SK-N-SH (cell line): Measurements from ENCODE around the gene LTV1. TPM values are rescaled to one million over a fixed set of nuclear protein-coding genes. Genes with fewer than 3 reads are reported as not detected.

ENCODE experiments used
- CTCF ChIA-PET: fragments of 300-600, 350-600 bp; formaldehyde crosslinking; extraction: SDS; loops from one replicate; lab custom pipeline; 2021; lab: Yijun Ruan, JAX
- POLR2A ChIA-PET: fragments of 350-600 bp; sonication (Branson Sonifier 250); formaldehyde crosslinking; extraction: SDS; loops from one replicate; lab custom pipeline; 2020; ENCODE audit warnings: antibody characterized with exemption, inconsistent platforms; lab: Yijun Ruan, JAX
- DNase-seq: peaks from one replicate; pipeline ENCODE4 v3.0.0; 2012
- H2AFZ ChIP-seq: fragments of 200-600 bp; sonication (generic); 2 replicates; pipeline ENCODE4 v1.8.1; 2016; ENCODE audit warnings: antibody characterized with exemption, mild to moderate bottlenecking, low read depth
- H3F3A ChIP-seq: fragments of 200-600 bp; sonication (generic); replicated peaks from 2 replicates; pipeline ENCODE3; 2016; ENCODE audit warnings: antibody characterized with exemption, mild to moderate bottlenecking; ENCODE audit not compliant: insufficient read depth
- H3K27ac ChIP-seq, 2 experiments: fragments of 200-500 bp in 1 of 2; fragments of 200-600 bp in 1 of 2; sonication (Bioruptor generic) in 1 of 2; sonication (generic), shearing (Covaris generic) in 1 of 2; 2 replicates each; pipeline versions ENCODE4 v1.5.1 to v1.6.1; 2014 to 2016; ENCODE audit warnings: low read depth in 2 of 2, inconsistent platforms in 1 of 2, low read length in 1 of 2, mild to moderate bottlenecking in 1 of 2, mixed read lengths in 1 of 2
- H3K27me3 ChIP-seq: fragments of 200-600 bp; sonication (generic), shearing (Covaris generic); 2 replicates; pipeline ENCODE4 v1.6.1; 2016; ENCODE audit warnings: mixed run types; ENCODE audit not compliant: insufficient read depth
- H3K36me3 ChIP-seq, 2 experiments: fragments of 200-500 bp in 1 of 2; fragments of 200-600 bp in 1 of 2; sonication (Bioruptor generic) in 1 of 2; sonication (generic) in 1 of 2; replicated peaks in 1 of 2; 2 replicates each; pipeline versions ENCODE3 to v1.5.1; 2014 to 2016; ENCODE audit warnings: low read length in 1 of 2, mild to moderate bottlenecking in 1 of 2; ENCODE audit not compliant: insufficient read depth in 2 of 2, control insufficient read depth in 1 of 2
- H3K4me1 ChIP-seq, 2 experiments: fragments of 200-500 bp in 1 of 2; fragments of 200-600 bp in 1 of 2; sonication (Bioruptor generic) in 1 of 2; sonication (generic), shearing (Covaris generic) in 1 of 2; 2 replicates each; pipeline versions ENCODE4 v1.5.1 to v1.6.1; 2014 to 2016; ENCODE audit warnings: low read depth in 1 of 2, low read length in 1 of 2, mixed run types in 1 of 2; ENCODE audit not compliant: insufficient read depth in 2 of 2, control insufficient read depth in 1 of 2
- H3K4me2 ChIP-seq: fragments of 200-600 bp; sonication (generic), shearing (Covaris generic); 2 replicates; pipeline ENCODE4 v1.6.1; 2017; ENCODE audit warnings: mixed run types
- H3K4me3 ChIP-seq, 2 experiments: fragments of 200-500 bp in 1 of 2; fragments of 200-600 bp in 1 of 2; sonication (Bioruptor generic) in 1 of 2; sonication (generic), shearing (Covaris generic) in 1 of 2; 2 replicates each; pipeline versions ENCODE4 v1.5.1 to v1.8.1; 2014 to 2016; ENCODE audit warnings: low read depth in 2 of 2, inconsistent platforms in 1 of 2, low read length in 1 of 2, mild to moderate bottlenecking in 1 of 2, mixed read lengths in 1 of 2, moderate library complexity in 1 of 2
- H3K79me2 ChIP-seq: fragments of 200-600 bp; sonication (generic); 2 replicates; pipeline ENCODE4 v1.8.1; 2017; ENCODE audit warnings: mild to moderate bottlenecking; ENCODE audit not compliant: insufficient read depth
- H3K9ac ChIP-seq: fragments of 200-600 bp; sonication (generic); 2 replicates; pipeline ENCODE4 v1.6.1; 2017; ENCODE audit warnings: mixed run types
- H3K9me2 ChIP-seq: fragments of 200-600 bp; sonication (generic); 2 replicates; pipeline ENCODE4 v1.6.1; 2017; ENCODE audit warnings: mixed run types
- H3K9me3 ChIP-seq: fragments of 200-600 bp; sonication (generic); 2 replicates; pipeline ENCODE4 v1.6.1; 2017; ENCODE audit warnings: mixed run types, mild to moderate bottlenecking, moderate library complexity
- H4K20me1 ChIP-seq: fragments of 200-600 bp; sonication (generic); 2 replicates; pipeline ENCODE4 v1.6.1; 2017; ENCODE audit warnings: mild to moderate bottlenecking, mixed run types; ENCODE audit not compliant: insufficient read depth
- CHD2 ChIP-seq: fragments of 150-350 bp; IDR thresholded peaks from 2 replicates; pipeline ENCODE4 v1.6.1; 2018; ENCODE audit warnings: low read length; ENCODE audit not compliant: partially characterized antibody
- ELF1 ChIP-seq: IDR thresholded peaks from 2 replicates; pipeline ENCODE4 v1.4.0; 2012
- EZH2phosphoT487 ChIP-seq: fragments of 200-600 bp; sonication (generic); IDR thresholded peaks from 2 replicates; pipeline ENCODE4 v1.6.1; 2017; ENCODE audit warnings: low read depth, mixed run types, mild to moderate bottlenecking, antibody characterized with exemption, moderate library complexity, borderline replicate concordance
- FOSL2 ChIP-seq: IDR thresholded peaks from 2 replicates; pipeline ENCODE4 v1.4.0; 2012; ENCODE audit warnings: low read depth, mild to moderate bottlenecking, moderate library complexity, borderline replicate concordance
- FOXJ3 ChIP-seq: sonication (generic); formaldehyde crosslinking; IDR thresholded peaks from 2 replicates; pipeline ENCODE4 v1.5.1; 2020; ENCODE audit warnings: mild to moderate bottlenecking, missing genetic modification reagents
- FOXM1 ChIP-seq: IDR thresholded peaks from 2 replicates; pipeline ENCODE4 v1.4.0; 2012; ENCODE audit warnings: low read depth, mild to moderate bottlenecking
- GATA2 ChIP-seq: sonication (generic); formaldehyde crosslinking; IDR thresholded peaks from 2 replicates; pipeline ENCODE4 v1.5.0; 2020; ENCODE audit warnings: mild to moderate bottlenecking, missing genetic modification reagents
- NFIC ChIP-seq: IDR thresholded peaks from 2 replicates; pipeline ENCODE4 v1.4.0; 2012; ENCODE audit warnings: borderline replicate concordance
- NRF1 ChIP-seq: IDR thresholded peaks from 2 replicates; pipeline ENCODE4 v1.6.1; 2012; ENCODE audit warnings: low read depth, mild to moderate bottlenecking, low read length
- RAD21 ChIP-seq: IDR thresholded peaks from 2 replicates; pipeline ENCODE4 v1.6.1; 2012; ENCODE audit warnings: mild to moderate bottlenecking, low read length
- RCOR1 ChIP-seq: fragments of 150-350 bp; IDR thresholded peaks from 2 replicates; pipeline ENCODE4 v1.6.1; 2017; ENCODE audit warnings: antibody characterized with exemption, low read length
- RXRA ChIP-seq: IDR thresholded peaks from 2 replicates; pipeline ENCODE4 v1.4.0; 2012; ENCODE audit warnings: low read depth, mild to moderate bottlenecking, borderline replicate concordance
- TAF1 ChIP-seq: IDR thresholded peaks from 2 replicates; pipeline ENCODE4 v1.6.1; 2012; ENCODE audit warnings: low read depth, mild to moderate bottlenecking, low read length, moderate library complexity, borderline replicate concordance
- TCF12 ChIP-seq: IDR thresholded peaks from 2 replicates; pipeline ENCODE4 v1.4.0; 2012
- WGBS: methylation state at CpG from one replicate; pipeline ENCODE4 v1.1.6; 2017; ENCODE audit warnings: low lambda C conversion rate; 5-methylcytosine and 5-hydroxymethylcytosine counted together
- polyA plus RNA-seq, 3 experiments: library from polyadenylated mRNA; depleted of rRNA; stranded (reverse); fragments of >200 nt; gene quantifications; 2 replicates each; pipeline ENCODE4 v1.2.3, GENCODE V29; 2012
- TF ChIP-seq, protein P1 (sequence below): fragments of 150-350 bp; IDR thresholded peaks from 2 replicates; pipeline ENCODE4 v1.6.1; 2016; ENCODE audit warnings: mild to moderate bottlenecking, low read depth, low read length
- TF ChIP-seq, protein P2 (sequence below): IDR thresholded peaks from 2 replicates; pipeline ENCODE4; 2012
- TF ChIP-seq, protein P3 (sequence below): fragments of 150-350 bp; IDR thresholded peaks from 2 replicates; pipeline ENCODE4 v1.6.1; 2017; ENCODE audit warnings: antibody characterized with exemption, low read length, low read depth, borderline replicate concordance
- TF ChIP-seq, protein P4 (sequence below): IDR thresholded peaks from 2 replicates; pipeline ENCODE4 v1.6.1; 2012; ENCODE audit warnings: mild to moderate bottlenecking, low read depth, low read length, moderate library complexity
- TF ChIP-seq, protein P5 (sequence below): IDR thresholded peaks from 2 replicates; pipeline ENCODE4 v1.4.0; 2012; ENCODE audit warnings: low read depth

Gene LTV1
- polyA plus RNA-seq, 1 of the 3 experiments (the other 2 are of a cell fraction), result 19.4 TPM

DNA sequence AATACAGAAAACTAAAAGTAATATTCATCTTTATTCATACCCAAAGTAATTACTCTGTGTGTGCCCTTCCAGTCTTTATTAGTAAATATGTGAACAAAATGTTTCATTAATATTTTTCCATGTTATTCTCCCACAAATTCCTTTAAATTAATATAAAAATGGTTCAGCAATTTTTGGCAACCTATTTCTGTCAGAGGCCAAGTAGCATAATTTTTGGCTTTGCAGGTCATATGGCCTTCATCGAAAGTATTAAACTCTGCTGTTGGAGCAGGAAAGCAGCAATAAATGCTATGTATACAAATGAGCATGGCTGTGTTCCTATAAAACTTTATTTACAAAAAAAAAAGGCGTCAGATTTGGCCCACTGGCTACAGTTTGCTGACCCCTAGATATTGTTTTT is 37.3 kb downstream of the LTV1 start:
- Histone ChIP-seq H3K9me2 (no peaks in the 10 kb centered on the region), H3K4me3 (no peak overlapping the region), H3K36me3 (no peaks in the 10 kb centered on the region), H3K79me2 (no peaks in the 10 kb centered on the region), H2AFZ (no peak overlapping the region), H4K20me1 (no peaks in the 10 kb centered on the region), H3K27ac (no peak overlapping the region), H3K9ac (no peak overlapping the region), H3F3A (no peaks in the 10 kb centered on the region), H3K4me1 (no peaks in the 10 kb centered on the region), H3K9me3 (no peaks in the 10 kb centered on the region), H3K4me2 (no peak overlapping the region), H3K27me3 (no peaks in the 10 kb centered on the region)
- TF ChIP-seq, protein P1, sequence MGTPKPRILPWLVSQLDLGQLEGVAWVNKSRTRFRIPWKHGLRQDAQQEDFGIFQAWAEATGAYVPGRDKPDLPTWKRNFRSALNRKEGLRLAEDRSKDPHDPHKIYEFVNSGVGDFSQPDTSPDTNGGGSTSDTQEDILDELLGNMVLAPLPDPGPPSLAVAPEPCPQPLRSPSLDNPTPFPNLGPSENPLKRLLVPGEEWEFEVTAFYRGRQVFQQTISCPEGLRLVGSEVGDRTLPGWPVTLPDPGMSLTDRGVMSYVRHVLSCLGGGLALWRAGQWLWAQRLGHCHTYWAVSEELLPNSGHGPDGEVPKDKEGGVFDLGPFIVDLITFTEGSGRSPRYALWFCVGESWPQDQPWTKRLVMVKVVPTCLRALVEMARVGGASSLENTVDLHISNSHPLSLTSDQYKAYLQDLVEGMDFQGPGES, result no peak
- no peak for TF ChIP-seq FOXJ3 (CRISPR knock-in tag)
- TF ChIP-seq TCF12, result no peak
- TF ChIP-seq FOXM1, result no peak
- TF ChIP-seq FOSL2, result no peak
- TF ChIP-seq, protein P2, sequence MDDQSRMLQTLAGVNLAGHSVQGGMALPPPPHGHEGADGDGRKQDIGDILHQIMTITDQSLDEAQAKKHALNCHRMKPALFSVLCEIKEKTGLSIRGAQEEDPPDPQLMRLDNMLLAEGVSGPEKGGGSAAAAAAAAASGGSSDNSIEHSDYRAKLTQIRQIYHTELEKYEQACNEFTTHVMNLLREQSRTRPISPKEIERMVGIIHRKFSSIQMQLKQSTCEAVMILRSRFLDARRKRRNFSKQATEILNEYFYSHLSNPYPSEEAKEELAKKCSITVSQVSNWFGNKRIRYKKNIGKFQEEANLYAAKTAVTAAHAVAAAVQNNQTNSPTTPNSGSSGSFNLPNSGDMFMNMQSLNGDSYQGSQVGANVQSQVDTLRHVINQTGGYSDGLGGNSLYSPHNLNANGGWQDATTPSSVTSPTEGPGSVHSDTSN, result no peak
- TF ChIP-seq RCOR1, result no peak
- TF ChIP-seq, protein P3, sequence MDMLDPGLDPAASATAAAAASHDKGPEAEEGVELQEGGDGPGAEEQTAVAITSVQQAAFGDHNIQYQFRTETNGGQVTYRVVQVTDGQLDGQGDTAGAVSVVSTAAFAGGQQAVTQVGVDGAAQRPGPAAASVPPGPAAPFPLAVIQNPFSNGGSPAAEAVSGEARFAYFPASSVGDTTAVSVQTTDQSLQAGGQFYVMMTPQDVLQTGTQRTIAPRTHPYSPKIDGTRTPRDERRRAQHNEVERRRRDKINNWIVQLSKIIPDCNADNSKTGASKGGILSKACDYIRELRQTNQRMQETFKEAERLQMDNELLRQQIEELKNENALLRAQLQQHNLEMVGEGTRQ, result no peak
- no peak for TF ChIP-seq GATA2 (CRISPR knock-in tag)
- no peak for TF ChIP-seq NFIC
- TF ChIP-seq RXRA, result no peak
- TF ChIP-seq EZH2phosphoT487, result no peak
- POLR2A ChIA-PET, result no interaction called here
- 57% methylated on average over 2 of the region's 2 CpGs for WGBS
- CTCF ChIA-PET, result no interaction called here
- DNase-seq, result no peak

DNA sequence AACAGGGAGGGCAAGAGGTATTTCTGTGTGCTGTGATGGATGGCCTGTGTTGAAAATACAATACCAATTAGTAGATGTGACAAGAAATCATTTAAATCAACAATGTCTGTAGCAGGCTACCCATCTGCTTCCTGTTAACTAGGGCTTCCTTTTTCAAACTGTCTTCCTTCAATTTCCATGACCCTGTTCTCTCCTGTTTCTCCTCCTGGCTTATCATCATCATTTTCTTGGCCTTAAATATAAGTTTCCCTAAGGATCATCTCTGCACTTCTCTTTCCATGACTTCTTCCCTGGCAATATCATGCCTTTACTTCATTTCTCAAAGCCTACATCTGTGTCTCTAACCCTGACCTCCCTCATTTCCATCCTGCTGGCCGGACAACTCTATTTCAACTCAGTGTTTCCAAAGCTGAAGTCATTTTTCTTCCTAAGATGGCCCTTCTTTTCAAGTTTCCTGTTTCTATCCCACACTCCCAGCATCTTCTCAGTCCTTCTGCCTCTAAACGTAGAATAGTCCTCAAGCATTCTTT is 39.3 kb downstream of the LTV1 start:
- DNase-seq, result no peak
- ChIA-PET POLR2A (no interaction called here), CTCF (no interaction called here)
- no peaks in the 10 kb centered on the region for H3K9me3 ChIP-seq
- no peak overlapping the region for H3K9ac ChIP-seq
- H3K4me1 ChIP-seq, result no peaks in the 10 kb centered on the region
- H3K9me2 ChIP-seq, result no peaks in the 10 kb centered on the region
- no peaks in the 10 kb centered on the region for H3K36me3 ChIP-seq
- H3K27ac ChIP-seq, result no peak overlapping the region
- H4K20me1 ChIP-seq, result no peaks in the 10 kb centered on the region
- H3K27me3 ChIP-seq, result no peaks in the 10 kb centered on the region
- no peak overlapping the region for H3K4me2 ChIP-seq
- WGBS, result 61% methylated on average over 2 of the region's 2 CpGs
- no peak overlapping the region for H2AFZ ChIP-seq
- no peak overlapping the region for H3K4me3 ChIP-seq
- H3F3A ChIP-seq, result no peaks in the 10 kb centered on the region
- TF ChIP-seq TCF12 (no peak), TAF1 (no peak), RAD21 (no peak), ELF1 (no peak), CHD2 (no peak), FOXJ3 (CRISPR knock-in tag) (no peak), RXRA (no peak), NRF1 (no peak), GATA2 (CRISPR knock-in tag) (no peak)
- TF ChIP-seq, protein P4, sequence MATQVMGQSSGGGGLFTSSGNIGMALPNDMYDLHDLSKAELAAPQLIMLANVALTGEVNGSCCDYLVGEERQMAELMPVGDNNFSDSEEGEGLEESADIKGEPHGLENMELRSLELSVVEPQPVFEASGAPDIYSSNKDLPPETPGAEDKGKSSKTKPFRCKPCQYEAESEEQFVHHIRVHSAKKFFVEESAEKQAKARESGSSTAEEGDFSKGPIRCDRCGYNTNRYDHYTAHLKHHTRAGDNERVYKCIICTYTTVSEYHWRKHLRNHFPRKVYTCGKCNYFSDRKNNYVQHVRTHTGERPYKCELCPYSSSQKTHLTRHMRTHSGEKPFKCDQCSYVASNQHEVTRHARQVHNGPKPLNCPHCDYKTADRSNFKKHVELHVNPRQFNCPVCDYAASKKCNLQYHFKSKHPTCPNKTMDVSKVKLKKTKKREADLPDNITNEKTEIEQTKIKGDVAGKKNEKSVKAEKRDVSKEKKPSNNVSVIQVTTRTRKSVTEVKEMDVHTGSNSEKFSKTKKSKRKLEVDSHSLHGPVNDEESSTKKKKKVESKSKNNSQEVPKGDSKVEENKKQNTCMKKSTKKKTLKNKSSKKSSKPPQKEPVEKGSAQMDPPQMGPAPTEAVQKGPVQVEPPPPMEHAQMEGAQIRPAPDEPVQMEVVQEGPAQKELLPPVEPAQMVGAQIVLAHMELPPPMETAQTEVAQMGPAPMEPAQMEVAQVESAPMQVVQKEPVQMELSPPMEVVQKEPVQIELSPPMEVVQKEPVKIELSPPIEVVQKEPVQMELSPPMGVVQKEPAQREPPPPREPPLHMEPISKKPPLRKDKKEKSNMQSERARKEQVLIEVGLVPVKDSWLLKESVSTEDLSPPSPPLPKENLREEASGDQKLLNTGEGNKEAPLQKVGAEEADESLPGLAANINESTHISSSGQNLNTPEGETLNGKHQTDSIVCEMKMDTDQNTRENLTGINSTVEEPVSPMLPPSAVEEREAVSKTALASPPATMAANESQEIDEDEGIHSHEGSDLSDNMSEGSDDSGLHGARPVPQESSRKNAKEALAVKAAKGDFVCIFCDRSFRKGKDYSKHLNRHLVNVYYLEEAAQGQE, result no peak
- TF ChIP-seq, protein P5, sequence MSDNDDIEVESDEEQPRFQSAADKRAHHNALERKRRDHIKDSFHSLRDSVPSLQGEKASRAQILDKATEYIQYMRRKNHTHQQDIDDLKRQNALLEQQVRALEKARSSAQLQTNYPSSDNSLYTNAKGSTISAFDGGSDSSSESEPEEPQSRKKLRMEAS, result no peak
- H3K79me2 ChIP-seq, result no peaks in the 10 kb centered on the region
